Ammon's horn (tissue), 1 donor: ENCODE measurements around the gene ADAM17.
A peak's percentile ranks its signal among the peaks of the same experiment; 100 is the strongest.
"Not testable (repeated sequence)": the region's sequence is repeated elsewhere in the genome, so short reads cannot be mapped to it uniquely, and the experiment has no call there.

Source experiments
- DNase-seq: peaks from one replicate; pipeline ENCODE4 v3.0.0-alpha.2; 2016; ENCODE audit warnings: low spot score

Gene ADAM17

DNA sequence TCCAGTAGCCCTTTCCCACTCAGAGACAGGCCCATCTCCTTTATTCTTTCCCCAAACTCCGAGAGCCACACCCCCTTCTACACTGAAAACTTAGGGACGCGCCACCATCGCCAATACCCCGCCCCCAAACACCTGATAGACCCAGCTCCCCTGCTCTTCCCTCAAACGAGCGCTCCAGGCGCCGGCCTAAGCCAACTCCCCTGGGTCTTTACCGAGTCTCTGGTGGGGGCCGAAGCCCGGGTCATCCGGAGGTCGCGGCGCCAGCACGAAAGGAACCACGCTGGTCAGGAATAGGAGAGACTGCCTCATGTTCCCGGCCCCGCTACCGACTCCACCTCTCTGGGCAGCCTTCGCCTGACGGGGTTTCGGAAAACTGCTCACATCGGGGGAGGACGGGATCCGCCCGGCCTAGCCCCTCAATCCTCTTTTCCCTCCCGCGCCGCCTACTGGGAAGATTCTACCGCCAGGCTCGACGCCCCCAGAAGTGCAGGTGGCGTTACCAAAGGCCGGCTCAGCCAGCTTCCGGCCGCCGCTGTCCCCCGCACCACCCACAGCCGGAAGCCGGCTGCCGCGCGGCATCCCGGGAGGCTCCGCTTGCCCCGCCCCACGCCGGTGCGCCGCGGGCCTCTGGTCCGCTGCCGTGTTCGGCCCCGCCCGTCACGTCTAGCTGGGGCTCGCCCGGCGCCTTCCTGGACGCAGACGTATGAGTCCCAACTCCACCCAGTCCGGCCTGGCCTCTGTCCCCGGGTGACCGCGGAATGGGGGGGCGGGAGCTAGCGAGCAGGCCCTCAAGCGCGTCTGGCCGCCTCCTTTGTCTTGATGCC is at the start of gene ADAM17:
TSS of gene ADAM17 (minus strand) at position 534 of the 824 bp plus-strand sequence. CDS start at position 309, 225 bp downstream.
- peak; percentile 95 for DNase-seq

DNA sequence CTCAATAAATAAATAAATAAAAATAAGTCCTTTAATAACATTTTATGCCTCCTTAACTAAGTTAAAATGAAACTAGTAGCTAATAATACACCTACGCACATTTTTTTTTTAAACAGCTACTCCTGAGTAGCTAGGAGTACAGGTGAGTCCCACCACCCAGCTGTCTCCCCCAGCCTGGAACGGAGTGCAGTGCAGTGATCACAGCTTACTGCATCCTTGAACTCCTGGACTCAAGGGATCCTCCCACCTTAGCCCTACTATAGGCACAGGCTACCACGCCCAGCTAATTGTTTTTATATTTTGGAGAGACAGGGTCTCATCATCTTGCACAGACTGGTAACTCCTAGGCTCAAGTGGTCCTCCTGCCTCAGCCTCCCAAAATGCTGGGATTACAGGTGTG is 46.8 kb upstream of the ADAM17 start:
- DNase-seq: no peak

DNA sequence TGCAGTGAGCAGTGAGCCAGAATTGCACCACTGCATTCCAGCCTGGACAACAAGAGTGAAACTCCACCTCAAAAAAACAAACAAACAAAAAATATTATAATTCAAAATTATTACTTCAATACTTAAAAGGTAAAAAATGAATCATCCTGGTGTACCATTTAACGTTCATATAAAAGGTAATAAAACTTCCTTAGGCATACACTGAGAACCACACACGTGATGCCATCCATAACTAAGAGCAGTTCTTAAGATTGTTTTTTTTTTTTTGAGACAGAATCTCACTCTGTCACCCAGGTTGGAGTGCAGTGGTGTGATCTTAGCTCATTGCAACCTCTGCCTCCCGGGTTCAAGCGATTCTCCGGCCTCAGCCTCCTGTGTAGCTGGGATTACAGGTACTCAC is 45.8 kb upstream of the ADAM17 start:
- no peak for DNase-seq

DNA sequence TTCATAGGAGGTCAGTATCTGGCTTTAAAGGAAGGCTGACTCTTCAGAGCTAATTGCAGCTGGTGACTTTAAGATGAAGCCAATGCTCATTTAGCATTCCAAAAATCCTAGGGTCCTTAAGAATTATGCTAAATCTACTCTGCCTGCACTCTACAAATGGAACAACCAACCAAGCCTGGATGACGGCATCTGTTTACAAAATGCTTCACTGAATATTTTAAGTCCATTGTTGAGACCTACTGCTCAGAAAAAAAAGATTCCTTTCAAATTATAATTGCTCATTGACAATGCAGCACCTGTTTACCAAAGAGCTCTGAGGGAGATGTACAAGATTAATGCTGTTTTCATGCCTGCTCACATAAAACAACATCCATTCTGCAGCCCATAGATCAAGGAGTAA is 43.8 kb upstream of the ADAM17 start:
- no peak for DNase-seq

DNA sequence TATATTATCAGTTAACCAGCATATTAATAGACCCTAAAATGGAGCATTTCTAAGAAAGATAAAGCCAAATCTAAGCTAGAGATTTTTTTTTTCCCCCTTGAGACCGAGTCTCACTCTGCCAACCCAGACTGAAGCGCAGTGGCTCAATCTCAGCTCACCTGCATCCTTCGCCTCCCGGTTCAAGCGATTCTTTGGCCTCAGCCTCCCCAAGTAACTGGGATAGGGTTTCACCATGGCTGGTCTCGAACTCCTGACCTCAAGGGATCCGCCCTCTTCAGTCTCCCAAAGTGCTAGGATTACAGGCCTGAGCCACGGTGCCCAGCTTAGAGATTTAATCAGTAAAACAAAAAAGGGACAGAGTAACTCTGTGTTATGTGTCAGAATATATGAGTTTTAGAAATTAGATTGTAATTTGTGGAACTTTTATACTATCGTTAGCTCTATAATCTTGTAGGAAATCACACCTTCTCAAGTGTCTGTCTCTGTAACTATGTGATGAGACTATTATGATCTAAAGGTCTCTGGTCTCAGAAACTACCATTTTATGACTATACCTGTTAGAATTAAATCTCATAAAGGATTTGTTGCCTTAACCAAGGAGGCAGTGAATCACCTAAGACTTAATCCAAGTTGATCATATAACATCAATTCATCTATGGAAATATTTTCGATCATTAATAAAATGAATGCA is 41.1 kb upstream of the ADAM17 start:
- no peak for DNase-seq

DNA sequence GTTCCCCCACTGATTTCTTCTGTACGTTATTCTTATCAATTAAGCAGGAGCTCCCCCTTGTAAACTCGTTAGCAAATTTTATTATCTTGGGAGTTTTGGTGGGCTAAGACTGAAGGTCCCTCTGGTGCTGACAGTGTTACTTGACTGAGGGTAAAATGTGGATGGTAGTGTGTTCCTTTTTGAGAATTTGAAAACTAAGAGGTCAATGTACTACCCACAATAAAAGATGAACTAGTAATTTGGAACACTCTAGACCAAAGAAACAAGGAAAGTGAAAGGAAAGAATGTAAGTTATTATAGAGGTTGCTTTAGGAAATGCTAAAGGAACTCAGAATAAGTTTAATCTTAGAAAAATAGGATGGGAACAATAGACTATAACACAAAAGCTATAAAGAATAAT is 40.1 kb upstream of the ADAM17 start:
- no peak for DNase-seq

DNA sequence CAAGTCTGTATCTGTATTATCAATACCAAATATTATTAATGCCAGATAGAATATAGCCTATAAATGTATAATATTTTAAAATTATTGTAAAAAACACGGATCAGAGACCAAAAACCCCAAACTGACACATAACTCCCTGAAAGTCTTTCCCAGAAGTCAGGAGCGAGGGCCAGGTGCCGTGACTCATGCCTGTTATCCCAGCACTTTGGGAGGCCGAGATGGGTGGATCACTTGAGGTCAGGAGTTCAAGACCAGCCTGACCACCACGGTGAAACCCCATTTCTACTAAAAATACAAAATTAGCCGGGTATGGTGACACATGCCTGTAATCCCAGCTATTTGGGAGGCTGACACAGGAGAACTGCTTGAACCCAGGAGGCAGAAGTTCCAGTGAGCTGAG is 39.6 kb upstream of the ADAM17 start:
- DNase-seq: not testable (repeated sequence)

DNA sequence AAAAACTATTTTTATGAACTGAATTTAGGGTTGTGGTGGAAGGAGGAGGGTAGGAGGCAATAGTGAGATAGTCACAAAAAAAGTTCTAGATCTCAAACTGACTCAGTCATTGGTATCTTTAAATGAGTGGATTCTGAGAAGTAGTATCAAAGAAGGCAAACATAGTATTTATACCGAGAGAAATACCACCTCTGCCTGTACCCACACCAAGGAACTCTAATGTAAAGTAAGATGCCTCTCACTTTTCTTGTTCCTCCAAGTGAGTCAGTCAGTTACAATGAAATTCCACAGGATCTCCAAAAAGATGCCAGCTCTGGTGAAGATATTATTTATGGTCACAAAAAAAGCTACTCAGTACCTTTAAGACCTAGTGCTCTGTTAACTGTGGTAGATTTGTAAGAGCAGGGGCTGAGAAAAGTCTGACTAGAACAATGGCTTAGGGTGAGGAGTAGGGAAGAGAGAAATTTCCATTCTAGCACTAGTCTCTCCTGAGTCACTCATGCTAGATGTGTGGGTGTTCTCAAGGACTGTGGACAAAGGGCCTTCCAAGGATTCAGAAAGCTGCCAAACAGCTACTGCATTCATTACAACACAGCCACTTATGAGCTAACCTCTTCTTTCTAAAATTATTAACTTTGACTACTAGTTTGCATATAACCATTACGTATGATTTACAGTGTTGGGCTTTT is 38.9 kb upstream of the ADAM17 start:
- DNase-seq: peak; percentile 29

DNA sequence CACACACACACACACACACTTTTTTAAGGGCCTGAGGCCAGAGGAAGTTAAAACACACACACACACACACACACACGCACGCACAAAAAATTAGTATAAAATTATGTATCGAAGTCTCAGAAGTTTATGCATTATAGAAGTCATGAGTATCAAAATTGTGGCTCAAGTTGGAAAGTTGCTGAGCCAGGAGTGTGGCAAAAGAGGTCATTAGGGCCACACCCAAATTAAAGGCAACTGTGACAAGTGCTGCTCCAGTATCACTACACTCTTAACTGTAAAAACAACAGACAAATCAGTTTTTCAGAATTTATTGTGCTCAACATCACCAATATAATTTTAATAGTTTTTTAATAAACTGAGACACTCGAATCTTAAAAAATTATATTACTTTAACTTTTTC is 38.3 kb upstream of the ADAM17 start:
- no peak for DNase-seq

DNA sequence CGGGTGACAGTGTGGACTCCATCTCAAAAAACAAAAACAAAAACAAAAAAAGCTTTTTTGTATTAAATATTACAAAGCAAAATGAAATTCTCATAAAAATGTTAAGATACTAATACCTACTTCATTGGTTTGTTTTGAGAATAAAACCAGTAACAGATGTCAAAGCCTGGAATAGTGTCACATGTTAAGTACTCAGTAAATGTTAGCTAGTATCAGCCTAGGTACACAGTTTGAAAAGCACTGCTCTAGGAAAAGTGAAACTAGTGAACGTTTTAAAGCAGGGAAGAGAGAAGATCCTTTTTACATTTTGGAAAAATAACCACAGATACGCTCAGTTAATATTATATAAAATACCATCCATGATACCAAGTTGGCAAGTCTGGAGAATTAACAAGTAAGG is 37.1 kb upstream of the ADAM17 start:
- DNase-seq: no peak

DNA sequence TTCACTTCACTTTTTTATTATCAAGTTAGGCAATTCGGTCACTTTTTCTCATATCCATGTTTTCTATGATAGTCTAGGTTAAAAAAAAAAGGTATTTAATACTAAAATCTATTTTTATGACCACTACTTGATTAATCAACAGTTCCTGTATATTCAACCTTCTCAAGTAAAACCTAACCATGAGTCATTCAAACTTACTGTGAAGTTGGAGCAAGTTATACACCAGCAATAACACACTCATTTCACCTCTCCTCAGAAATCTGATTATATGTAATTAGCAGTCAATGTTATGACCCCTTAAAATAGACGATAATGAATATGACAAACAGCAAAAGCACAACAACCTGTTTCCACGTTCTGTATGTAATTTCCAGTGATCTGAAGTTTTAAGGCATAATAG is 35.0 kb upstream of the ADAM17 start:
- DNase-seq: no peak

DNA sequence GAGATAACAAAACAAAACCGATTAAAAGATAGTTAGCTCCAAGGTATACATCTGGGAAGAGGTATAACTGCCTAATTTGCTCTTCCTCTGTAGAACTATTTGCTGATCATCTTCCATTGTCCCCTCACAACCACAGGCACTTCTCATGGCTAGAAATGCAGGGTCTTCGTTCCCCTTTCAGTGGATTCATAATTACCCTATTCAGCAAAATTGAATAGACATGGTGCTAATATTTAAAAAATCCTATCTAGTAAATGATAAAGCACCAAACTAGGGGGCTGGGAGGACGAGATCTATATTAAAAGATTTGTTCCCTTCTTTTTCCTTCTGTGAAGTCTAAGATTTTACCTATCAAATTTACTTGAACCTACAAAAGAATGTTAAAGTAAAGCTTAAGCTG is 30.8 kb upstream of the ADAM17 start:
- no peak for DNase-seq

DNA sequence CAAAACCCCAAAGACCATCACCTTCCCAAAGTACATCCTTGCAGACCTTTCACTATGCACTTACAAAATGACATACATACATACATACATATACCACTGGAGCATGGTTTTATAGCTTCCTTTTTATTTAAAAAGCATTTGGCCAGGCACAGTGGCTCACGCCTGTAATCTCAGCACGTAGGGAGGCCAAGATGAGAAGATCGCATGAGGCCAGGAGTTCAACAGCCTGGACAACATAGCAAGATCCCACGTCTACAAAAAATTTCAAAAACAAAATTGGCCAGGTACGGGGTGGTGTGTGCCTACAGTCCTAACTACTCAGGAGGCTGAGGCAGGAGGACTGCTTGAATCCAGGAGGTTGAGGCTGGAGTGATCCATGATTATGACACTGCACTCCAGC is 29.9 kb upstream of the ADAM17 start:
- DNase-seq: no peak

DNA sequence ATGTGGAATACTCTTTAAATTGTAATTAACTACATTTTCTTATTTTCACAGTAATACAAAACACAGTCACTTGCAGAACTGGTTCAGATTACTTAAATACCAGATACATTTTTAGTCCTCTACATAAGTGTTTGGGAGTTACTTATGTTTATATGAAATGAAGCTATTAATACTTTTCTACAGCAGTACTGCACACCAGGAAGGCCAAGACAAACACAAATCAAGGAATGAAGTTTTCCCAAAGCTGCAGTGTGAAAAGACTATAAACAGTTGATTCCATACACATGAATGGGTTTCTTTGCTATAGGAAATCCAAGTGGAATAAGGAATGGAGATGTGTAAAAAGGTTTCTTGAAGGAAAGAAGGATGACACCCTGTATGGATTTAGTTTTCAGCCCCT is 29.3 kb upstream of the ADAM17 start:
- DNase-seq: not testable (repeated sequence)

DNA sequence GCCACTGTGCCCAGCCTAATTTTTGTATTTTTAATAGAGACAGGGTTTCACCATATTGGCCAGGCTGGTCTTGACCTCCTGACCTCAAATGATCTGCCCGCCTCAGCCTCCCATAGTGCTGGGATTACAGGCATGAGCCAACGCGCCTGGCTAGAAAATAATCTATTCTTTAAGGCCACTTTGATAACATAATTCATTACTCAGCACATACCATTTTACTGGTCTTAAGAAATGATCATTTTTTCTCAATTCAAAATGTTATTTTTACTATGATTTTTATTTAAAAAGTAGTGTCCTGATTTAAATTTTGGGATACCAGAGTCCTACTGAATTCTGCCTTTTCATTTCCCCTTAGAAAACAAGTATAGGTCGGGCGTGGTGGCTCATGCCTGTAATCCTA is 27.0 kb upstream of the ADAM17 start:
- no peak for DNase-seq

DNA sequence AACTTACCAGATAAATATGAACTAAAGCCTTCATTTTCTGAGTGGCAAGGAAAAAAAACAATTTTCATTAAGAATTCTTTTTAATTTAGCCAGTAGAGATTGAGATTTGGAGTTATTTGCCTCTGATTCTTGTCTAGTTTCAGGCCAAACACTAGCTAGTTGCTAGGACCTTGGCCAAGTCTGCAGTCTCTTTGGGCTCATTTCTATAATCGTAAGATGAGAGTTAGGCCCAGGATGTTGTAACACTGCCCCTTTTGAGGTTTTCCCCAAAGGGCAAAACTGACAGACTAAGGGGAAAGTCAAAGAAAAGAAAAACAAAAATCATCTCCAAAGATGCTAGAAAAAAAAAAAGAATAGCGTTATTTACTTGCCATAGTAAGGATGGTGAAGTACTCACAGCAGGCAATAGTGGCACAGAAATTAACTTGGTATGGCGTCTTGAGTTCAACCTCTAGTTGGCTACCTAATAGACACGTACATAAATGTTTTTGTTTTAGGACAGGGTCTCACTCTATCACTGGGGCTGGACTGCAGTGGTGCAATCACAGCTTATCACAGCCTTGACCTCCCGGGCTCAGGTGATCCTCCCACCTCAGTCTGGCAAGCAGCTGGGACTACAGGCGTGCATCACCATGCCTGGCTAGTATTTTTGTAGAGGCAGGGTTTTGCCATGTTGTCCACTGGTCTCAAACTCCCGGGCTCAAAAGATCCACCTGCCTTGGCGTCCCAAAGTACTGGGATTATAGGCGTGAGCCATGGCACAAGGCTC is 23.0 kb upstream of the ADAM17 start:
- no peak for DNase-seq

DNA sequence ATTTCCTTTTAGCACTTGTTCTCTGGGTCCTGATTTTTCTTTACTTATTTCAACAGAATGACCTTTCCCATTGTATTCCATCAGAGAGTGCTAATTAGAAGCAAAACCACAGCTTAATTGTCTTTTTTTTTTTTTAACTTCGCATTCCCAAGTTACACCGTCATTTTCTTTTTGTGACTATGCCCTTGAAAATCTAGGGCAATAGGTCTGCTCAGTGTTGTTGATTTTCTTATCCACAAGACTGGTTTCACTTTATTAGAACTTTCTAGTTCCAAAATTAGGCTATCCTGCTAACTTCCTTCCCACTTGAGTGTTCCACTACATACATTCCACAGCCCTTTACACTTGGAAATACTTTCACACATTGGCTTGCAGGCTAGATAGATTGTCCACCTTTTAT is 18.7 kb upstream of the ADAM17 start:
- DNase-seq: no peak

DNA sequence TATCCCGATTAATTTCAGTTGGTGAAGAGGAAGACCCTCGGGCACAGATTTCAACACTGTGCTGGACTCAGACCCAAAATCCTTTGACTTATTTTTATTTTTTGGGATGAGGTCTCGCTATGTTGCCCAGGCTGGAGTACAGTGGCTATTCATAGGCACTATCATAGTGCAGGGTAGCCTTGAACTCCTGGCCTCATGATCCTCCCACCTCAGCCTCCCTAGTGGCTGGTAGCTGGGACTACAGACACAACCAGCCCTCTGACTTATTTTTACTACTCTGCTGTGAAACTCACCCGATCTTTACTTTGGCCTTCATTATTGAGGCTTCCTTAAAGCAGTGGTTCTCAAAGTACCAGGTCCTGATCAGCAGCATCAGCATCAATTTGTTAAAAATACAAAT is 18.2 kb upstream of the ADAM17 start:
- no peak for DNase-seq

DNA sequence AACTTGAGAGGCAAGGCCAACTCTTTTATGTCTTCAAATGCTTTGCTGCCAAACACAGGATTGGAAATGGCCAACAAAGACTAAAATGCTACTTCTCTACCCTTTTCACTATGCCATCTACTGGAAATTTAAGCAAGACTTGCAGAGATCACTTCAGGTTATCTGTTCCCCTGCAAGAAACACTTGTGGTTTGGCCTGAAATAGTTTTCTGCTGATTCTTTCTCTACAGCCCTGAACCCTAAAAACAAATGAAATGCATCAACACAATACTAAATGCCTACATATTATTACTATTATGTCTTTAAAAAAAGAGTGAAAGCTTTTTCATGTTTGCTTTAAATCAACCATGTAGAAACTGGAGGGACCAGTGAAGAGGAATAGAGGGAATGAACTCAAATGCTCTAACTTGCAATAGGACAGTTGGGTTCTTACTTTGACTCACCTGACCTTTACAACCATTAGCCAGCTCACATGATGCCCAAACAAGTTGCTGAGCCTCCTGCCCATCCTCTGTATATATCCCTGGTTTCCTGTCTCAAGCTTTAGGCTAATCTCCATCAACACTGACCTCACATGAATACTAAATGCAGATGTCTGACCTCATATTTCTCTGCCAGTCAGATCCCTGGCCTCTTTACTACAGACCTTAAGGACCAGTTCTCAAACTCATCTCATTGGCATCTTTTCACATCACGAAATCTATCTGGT is 17.5 kb upstream of the ADAM17 start:
- no peak for DNase-seq

DNA sequence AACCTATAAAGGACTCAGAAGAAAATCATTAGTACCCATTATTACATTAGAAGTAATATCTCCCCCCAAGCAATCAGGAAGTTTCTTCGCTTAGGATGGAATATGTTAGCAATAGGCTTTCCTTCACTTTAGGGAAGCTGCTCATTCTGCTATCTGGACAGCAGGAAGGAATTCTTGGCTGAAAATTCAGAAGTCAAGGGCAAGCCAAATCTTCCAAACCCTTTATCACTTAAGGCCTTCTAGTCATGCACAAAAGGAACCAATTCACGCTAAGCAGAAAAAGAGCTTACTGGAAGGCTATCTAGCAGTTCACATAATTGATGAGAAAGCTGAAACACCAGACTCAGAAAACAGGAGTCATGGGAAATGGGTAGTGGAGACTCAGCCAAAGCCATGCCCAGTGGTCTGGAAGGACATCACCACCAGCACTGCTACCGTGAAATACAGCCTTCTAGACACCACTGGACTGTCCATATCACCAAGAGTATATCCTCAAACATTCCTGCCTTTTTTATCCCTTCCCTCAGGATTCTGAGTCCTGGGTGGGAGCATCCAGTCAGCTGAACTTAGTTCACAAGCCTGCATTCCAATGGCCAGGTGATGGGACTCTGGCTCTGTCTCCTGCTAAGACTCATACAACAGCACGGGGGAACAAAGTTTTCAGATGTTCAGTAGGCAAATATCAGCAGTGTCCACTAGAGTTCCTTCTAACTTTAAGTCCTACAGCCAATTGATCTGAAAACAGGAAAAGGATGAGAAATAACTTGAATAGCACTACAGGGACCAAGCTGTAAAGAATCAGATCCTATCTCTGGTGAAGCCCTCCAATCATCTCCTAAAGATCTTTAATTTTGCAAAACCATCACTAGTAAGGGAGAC is 14.8 kb upstream of the ADAM17 start:
- no peak for DNase-seq
